ENCODE measurements around the gene TAX1BP3. TPM values are rescaled to one million over a fixed set of nuclear protein-coding genes. Genes with fewer than 3 reads are reported as not detected.

The TAX1BP3 gene
- total RNA-seq, 4 donors from 2014 or later, result 69.8 to 141 (median 100) TPM

- DNase-seq (ENCODE audit: low spot score) (no peak), ATAC-seq (ENCODE audit: low FRiP score) (no peak)
- TF ChIP-seq CTCF (IDR thresholded peaks at IDR 0.05), result no peak
Observed at GRCh38 chr17:3626831-3627768, 41.3 kb downstream of the TAX1BP3 start.

- ATAC-seq (ENCODE audit: low FRiP score), result no peak
Observed at GRCh38 chr17:3622977-3623594, 45.3 kb downstream of the TAX1BP3 start.

DNA sequence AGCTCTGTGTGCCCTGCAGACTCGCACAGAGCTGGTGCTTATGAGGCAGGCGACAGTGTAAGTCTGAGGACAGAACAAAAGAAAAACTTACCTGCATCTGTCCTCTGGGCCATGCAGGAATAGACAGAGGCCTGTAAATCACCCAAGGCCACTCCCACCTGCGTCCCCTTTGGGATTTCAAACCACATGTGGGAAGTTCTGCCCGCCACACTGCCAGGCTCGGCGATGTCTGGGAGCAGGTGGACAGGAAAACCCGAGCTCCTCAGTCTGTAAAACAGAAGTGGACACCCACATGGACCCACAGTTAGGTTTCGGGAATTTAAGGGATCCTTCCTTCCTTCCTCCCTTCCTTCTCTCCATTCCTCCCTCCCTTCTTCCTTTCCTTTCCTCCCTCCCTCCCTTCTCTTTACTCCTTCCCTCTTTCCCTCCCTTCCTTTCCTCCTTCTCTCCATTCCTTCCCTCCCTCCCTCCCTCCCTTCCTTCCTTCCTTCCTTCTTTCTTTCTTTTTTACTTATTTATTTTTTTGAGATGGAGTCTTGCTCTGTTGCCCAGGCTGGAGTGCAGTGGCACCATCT, 47.1 kb downstream of the TAX1BP3 start:
- ATAC-seq (ENCODE audit: low FRiP score) (no peak), DNase-seq (ENCODE audit: low spot score) (no peak)
- no peak for TF ChIP-seq CTCF (IDR thresholded peaks at IDR 0.05)

More at GRCh38 chr17:3622977-3623594, 45.3 kb downstream of the TAX1BP3 start:
- DNase-seq (ENCODE audit: low spot score), result no peak
- TF ChIP-seq CTCF (IDR thresholded peaks at IDR 0.05), result no peak

- no peak for ATAC-seq (ENCODE audit: low FRiP score)
Observed at GRCh38 chr17:3615160-3615870, 53.1 kb downstream of the TAX1BP3 start.

DNA sequence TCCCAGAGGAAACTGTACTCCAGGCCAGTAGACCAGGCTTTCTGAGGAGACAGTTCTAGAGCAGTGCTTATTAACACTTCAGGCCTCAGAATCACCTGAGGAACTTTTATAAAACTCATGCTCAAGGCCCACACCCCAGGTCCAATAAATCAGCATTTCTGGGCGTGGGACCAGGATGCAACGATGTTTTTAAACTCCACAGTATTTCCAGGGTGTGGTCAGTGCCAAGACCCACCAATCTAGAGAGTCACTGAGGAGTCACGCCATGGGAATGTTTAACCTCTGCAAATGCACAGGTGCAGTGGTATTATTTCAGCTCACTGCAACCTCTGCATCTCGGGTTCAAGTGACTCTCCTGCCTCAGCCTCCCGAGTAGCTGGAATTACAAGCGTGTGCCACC, 55.3 kb downstream of the TAX1BP3 start:
- TF ChIP-seq CTCF (IDR thresholded peaks at IDR 0.05), result no peak
- ATAC-seq (ENCODE audit: low FRiP score), result no peak

More at GRCh38 chr17:3615160-3615870, 53.1 kb downstream of the TAX1BP3 start:
- TF ChIP-seq CTCF (IDR thresholded peaks at IDR 0.05), result no peak
- DNase-seq (ENCODE audit: low spot score), result no peak

More for the DNA sequence above, 55.3 kb downstream of the TAX1BP3 start:
- no peak for DNase-seq (ENCODE audit: low spot score)

Other genes with a start within 250 kb of the TAX1BP3 start
- not detected for gene OR1E2, start 234.7 kb downstream of the TAX1BP3 start, total RNA-seq
- gene SPATA22, start 196.8 kb downstream of the TAX1BP3 start, total RNA-seq, result 1 to 10 TPM in 1 of 4 donors, under 1 TPM in 1, not detected in 2; 0.93 to 1.8 TPM
- 10 to 100 TPM in 1 of 4 donors, 1 to 10 TPM in 3; 4.5 to 14.7 (median 6.2) TPM for gene ASPA, start 192.6 kb downstream of the TAX1BP3 start, total RNA-seq
- 1 to 10 TPM in 1 of 4 donors, under 1 TPM in 3; 0.36 to 3.0 (median 0.86) TPM for gene TRPV3, start 110.8 kb downstream of the TAX1BP3 start, total RNA-seq
- 1 to 10 TPM; 1.7 to 9.9 (median 2.7) TPM for gene TRPV1, start 59.2 kb downstream of the TAX1BP3 start, total RNA-seq
- 10 to 100 TPM in 3 of 4 donors, 1 to 10 TPM in 1; 9.4 to 25.5 (median 12.1) TPM for gene SHPK, start 32.3 kb downstream of the TAX1BP3 start, total RNA-seq
- gene CTNS, start 31.8 kb downstream of the TAX1BP3 start, total RNA-seq, result 10 to 100 TPM; 18.8 to 29.9 (median 23.1) TPM
- gene EMC6, start 234 bp upstream of the TAX1BP3 start, total RNA-seq, result 10 to 100 TPM in 3 of 4 donors, 1 to 10 TPM in 1; 9.8 to 19.4 (median 13.0) TPM
- gene P2RX5, start 27.6 kb upstream of the TAX1BP3 start, total RNA-seq, result 1 to 10 TPM in 1 of 4 donors, under 1 TPM in 3; 0.84 to 2.4 (median 0.94) TPM
- gene HASPIN, start 55.3 kb upstream of the TAX1BP3 start, total RNA-seq, result under 1 TPM in 3 of 4 donors, not detected in 1; 0.19 to 0.69 (median 0.24) TPM
- 10 to 100 TPM; 17.0 to 30.7 (median 22.2) TPM for gene ITGAE, start 132.6 kb upstream of the TAX1BP3 start, total RNA-seq
- 10 to 100 TPM; 16.3 to 31.9 (median 23.9) TPM for gene NCBP3, start 177.7 kb upstream of the TAX1BP3 start, total RNA-seq
- 1 to 10 TPM; 4.3 to 9.9 (median 8.2) TPM for gene CAMKK1, start 224.5 kb upstream of the TAX1BP3 start, total RNA-seq
- 1 to 10 TPM; 1.1 to 4.7 (median 2.7) TPM for gene P2RX1, start 247.9 kb upstream of the TAX1BP3 start, total RNA-seq